ENCODE measurements around the gene DNAJB12.

Gene DNAJB12

GRCh38 chr10:72285972-72286521 lies 68.7 kb downstream of the DNAJB12 start:
- DNase-seq = no peak

DNA sequence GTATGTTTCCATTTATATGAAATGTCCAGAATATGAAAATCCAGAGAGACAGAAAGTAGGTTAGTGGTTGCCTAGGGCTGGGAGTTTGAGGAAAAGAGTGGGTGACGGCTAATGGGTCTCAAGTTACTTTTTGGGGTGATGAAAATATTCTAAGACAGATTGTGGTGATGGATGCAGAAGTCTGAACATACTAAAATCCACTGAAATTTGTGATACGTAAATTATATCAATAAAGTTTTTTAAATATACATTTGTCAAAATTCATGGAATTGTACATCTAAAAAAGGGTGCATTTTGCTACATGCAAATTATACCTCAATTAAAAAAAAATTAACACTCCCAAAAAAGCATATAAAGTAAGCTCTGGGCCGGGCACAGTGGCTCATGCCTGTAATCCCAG lies 71.6 kb downstream of the DNAJB12 start:
- no peak for DNase-seq

Measured in activated naive CD4-positive, alpha-beta T cell treated with anti-CD3 and anti-CD28 coated beads, Interleukin-2, amount 50 U/mL, for 16 hours (primary cell).